Measurements from ENCODE around the gene RTP3.
"Not testable (repeated sequence)": the region's sequence is repeated elsewhere in the genome, so short reads cannot be mapped to it uniquely, and the experiment has no call there.

The RTP3 gene

GRCh38 chr3:46520531-46520930 lies 22.8 kb downstream of the RTP3 start:
- no peak for DNase-seq

- no peak for DNase-seq
These were observed 23.3 kb downstream of the RTP3 start for GRCh38 chr3:46521096-46521495.

GRCh38 chr3:46522201-46522600 lies 24.4 kb downstream of the RTP3 start:
- DNase-seq, result not testable (repeated sequence)

GRCh38 chr3:46523556-46523955 lies 25.8 kb downstream of the RTP3 start:
- DNase-seq, result no peak

- no peak for DNase-seq
These were observed 26.2 kb downstream of the RTP3 start for GRCh38 chr3:46524008-46524407.

GRCh38 chr3:46524832-46525231 lies 27.1 kb downstream of the RTP3 start:
- no peak for DNase-seq

- no peak for DNase-seq
These were observed 29.5 kb downstream of the RTP3 start for GRCh38 chr3:46527239-46527638.

- no peak for DNase-seq
These were observed 35.3 kb downstream of the RTP3 start for GRCh38 chr3:46533091-46533490.

GRCh38 chr3:46535746-46536145 lies 38.0 kb downstream of the RTP3 start:
- DNase-seq, result no peak

- DNase-seq, result no peak
These were observed 39.0 kb downstream of the RTP3 start for GRCh38 chr3:46536758-46537157.

GRCh38 chr3:46537316-46537715 lies 39.5 kb downstream of the RTP3 start:
- DNase-seq, result no peak

- DNase-seq, result no peak
These were observed 40.0 kb downstream of the RTP3 start for GRCh38 chr3:46537779-46538178.

GRCh38 chr3:46538425-46538802 lies 40.6 kb downstream of the RTP3 start:
- DNase-seq, result not testable (repeated sequence)

GRCh38 chr3:46538803-46539442 lies 41.1 kb downstream of the RTP3 start:
- no peak for DNase-seq

- DNase-seq, result no peak
These were observed 41.7 kb downstream of the RTP3 start for GRCh38 chr3:46539443-46540005.

GRCh38 chr3:46540550-46540949 lies 42.8 kb downstream of the RTP3 start:
- no peak for DNase-seq

GRCh38 chr3:46541835-46542234 lies 44.1 kb downstream of the RTP3 start:
- DNase-seq, result no peak

- DNase-seq, result no peak
These were observed 44.6 kb downstream of the RTP3 start for GRCh38 chr3:46542344-46542743.

- DNase-seq, result no peak
These were observed 45.0 kb downstream of the RTP3 start for GRCh38 chr3:46542801-46543201.

- no peak for DNase-seq
These were observed 47.2 kb downstream of the RTP3 start for GRCh38 chr3:46544771-46545503.

GRCh38 chr3:46545818-46546630 lies 48.2 kb downstream of the RTP3 start:
- DNase-seq, result no peak

- no peak for DNase-seq
These were observed 49.2 kb downstream of the RTP3 start for GRCh38 chr3:46546896-46547440.

- DNase-seq, result not testable (repeated sequence)
These were observed 50.8 kb downstream of the RTP3 start for GRCh38 chr3:46548611-46549010.
